Measurements from ENCODE around the gene GRIK1.

GRIK1 gene

GRCh38 chr21:29826386-29826785 is 113.4 kb downstream of the GRIK1 start:
- Histone ChIP-seq H3K27ac (replicated peaks; ENCODE audit: low read length) (no peak overlapping the region), H3K4ac (ENCODE audit: low read length) (no peak overlapping the region), H3K14ac (ENCODE audit: low read length) (no peak overlapping the region), H2AK5ac (ENCODE audit: low read depth, low read length) (no peak overlapping the region), H3K79me1 (ENCODE audit: low read depth, low read length) (no peaks in the 10 kb centered on the region), H3K9me3 (replicated peaks in 1 of 2; ENCODE audit: control insufficient read depth in 2 of 2, insufficient read depth in 1 of 2, low read depth in 1 of 2, low read length in 2 of 2) (peaks cover 0 to 3% of the 10 kb centered on the region in 2 donors), H3K4me1 (ENCODE audit: control insufficient read depth in 2 of 2, insufficient read depth in 1 of 2, low read depth in 1 of 2, low read length in 2 of 2) (peaks cover 0 to 17% of the 10 kb centered on the region in 2 donors), H4K91ac (ENCODE audit: low read depth, low read length, poor library complexity) (no peak overlapping the region), H3K23ac (ENCODE audit: low read depth, low read length, poor library complexity) (no peak overlapping the region), H2BK12ac (ENCODE audit: low read length) (no peak overlapping the region), H2BK120ac (ENCODE audit: low read depth, low read length) (no peak overlapping the region), H3K9ac (ENCODE audit: low read depth, low read length, poor library complexity) (no peak overlapping the region), H3K18ac (ENCODE audit: low read length) (no peak overlapping the region), H3K27me3 (ENCODE audit: control insufficient read depth in 3 of 3, insufficient read depth in 3 of 3, low read depth in 1 of 3, low read length in 3 of 3) (no peaks in the 10 kb centered on the region), H3K4me2 (ENCODE audit: insufficient read depth, low read length, poor library complexity, severe bottlenecking) (no peak overlapping the region), H2BK15ac (ENCODE audit: low read length) (no peak overlapping the region), H2BK5ac (ENCODE audit: low read length) (no peak overlapping the region), H3K4me3 (ENCODE audit: low read length in 2 of 2) (no peak overlapping the region), H3K36me3 (replicated peaks in 1 of 2; ENCODE audit: control insufficient read depth in 2 of 2, insufficient read depth in 2 of 2, low read length in 2 of 2) (no peaks in the 10 kb centered on the region), H4K8ac (ENCODE audit: low read depth, low read length) (no peak overlapping the region), H2AFZ (ENCODE audit: low read length) (no peak overlapping the region)
- WGBS, 2 donors (ENCODE audit: extremely low coverage in 2 of 2, insufficient read length in 2 of 2, insufficient replicate concordance in 1 of 2): no CpG with 5 or more reads among the region's 1 CpG
- no peak for DNase-seq (ENCODE audit: low spot score)

GRCh38 chr21:29825936-29826335 is 113.9 kb downstream of the GRIK1 start:
- no peak for DNase-seq (ENCODE audit: low spot score)
- Histone ChIP-seq H3K4me2 (ENCODE audit: insufficient read depth, low read length, poor library complexity, severe bottlenecking) (no peak overlapping the region), H2BK120ac (ENCODE audit: low read depth, low read length) (no peak overlapping the region), H3K4me3 (ENCODE audit: low read length in 2 of 2) (no peak overlapping the region), H3K79me1 (ENCODE audit: low read depth, low read length) (no peaks in the 10 kb centered on the region), H2AK5ac (ENCODE audit: low read depth, low read length) (no peak overlapping the region), H3K4me1 (ENCODE audit: control insufficient read depth in 2 of 2, insufficient read depth in 1 of 2, low read depth in 1 of 2, low read length in 2 of 2) (peaks cover 0 to 17% of the 10 kb centered on the region in 2 donors), H2AFZ (ENCODE audit: low read length) (no peak overlapping the region), H3K23ac (ENCODE audit: low read depth, low read length, poor library complexity) (no peak overlapping the region), H2BK5ac (ENCODE audit: low read length) (no peak overlapping the region), H3K14ac (ENCODE audit: low read length) (no peak overlapping the region), H4K8ac (ENCODE audit: low read depth, low read length) (no peak overlapping the region), H3K18ac (ENCODE audit: low read length) (no peak overlapping the region), H3K9ac (ENCODE audit: low read depth, low read length, poor library complexity) (no peak overlapping the region), H3K27ac (replicated peaks; ENCODE audit: low read length) (no peak overlapping the region), H3K27me3 (ENCODE audit: control insufficient read depth in 3 of 3, insufficient read depth in 3 of 3, low read depth in 1 of 3, low read length in 3 of 3) (no peaks in the 10 kb centered on the region), H4K91ac (ENCODE audit: low read depth, low read length, poor library complexity) (no peak overlapping the region), H2BK12ac (ENCODE audit: low read length) (no peak overlapping the region), H3K4ac (ENCODE audit: low read length) (no peak overlapping the region), H2BK15ac (ENCODE audit: low read length) (no peak overlapping the region), H3K36me3 (replicated peaks in 1 of 2; ENCODE audit: control insufficient read depth in 2 of 2, insufficient read depth in 2 of 2, low read length in 2 of 2) (no peaks in the 10 kb centered on the region), H3K9me3 (replicated peaks in 1 of 2; ENCODE audit: control insufficient read depth in 2 of 2, insufficient read depth in 1 of 2, low read depth in 1 of 2, low read length in 2 of 2) (peaks cover 0 to 3% of the 10 kb centered on the region in 2 donors)
- WGBS, 2 donors (ENCODE audit: extremely low coverage in 2 of 2, insufficient read length in 2 of 2, insufficient replicate concordance in 1 of 2): no CpG with 5 or more reads among the region's 2 CpGs

GRCh38 chr21:29825345-29825744 is 114.5 kb downstream of the GRIK1 start:
- Histone ChIP-seq H2BK12ac (ENCODE audit: low read length) (no peak overlapping the region), H3K79me1 (ENCODE audit: low read depth, low read length) (no peaks in the 10 kb centered on the region), H3K23ac (ENCODE audit: low read depth, low read length, poor library complexity) (no peak overlapping the region), H3K4me2 (ENCODE audit: insufficient read depth, low read length, poor library complexity, severe bottlenecking) (no peak overlapping the region), H2AFZ (ENCODE audit: low read length) (no peak overlapping the region), H3K9me3 (replicated peaks in 1 of 2; ENCODE audit: control insufficient read depth in 2 of 2, insufficient read depth in 1 of 2, low read depth in 1 of 2, low read length in 2 of 2) (peaks cover 0 to 3% of the 10 kb centered on the region in 2 donors), H3K14ac (ENCODE audit: low read length) (no peak overlapping the region), H4K8ac (ENCODE audit: low read depth, low read length) (no peak overlapping the region), H3K18ac (ENCODE audit: low read length) (no peak overlapping the region), H2BK15ac (ENCODE audit: low read length) (no peak overlapping the region), H3K4me1 (ENCODE audit: control insufficient read depth in 2 of 2, insufficient read depth in 1 of 2, low read depth in 1 of 2, low read length in 2 of 2) (peaks cover 0 to 17% of the 10 kb centered on the region in 2 donors), H2AK5ac (ENCODE audit: low read depth, low read length) (no peak overlapping the region), H3K4me3 (ENCODE audit: low read length in 2 of 2) (no peak overlapping the region), H3K4ac (ENCODE audit: low read length) (no peak overlapping the region), H3K36me3 (replicated peaks in 1 of 2; ENCODE audit: control insufficient read depth in 2 of 2, insufficient read depth in 2 of 2, low read length in 2 of 2) (no peaks in the 10 kb centered on the region), H2BK120ac (ENCODE audit: low read depth, low read length) (no peak overlapping the region), H4K91ac (ENCODE audit: low read depth, low read length, poor library complexity) (no peak overlapping the region), H3K27ac (replicated peaks; ENCODE audit: low read length) (no peak overlapping the region), H2BK5ac (ENCODE audit: low read length) (no peak overlapping the region), H3K9ac (ENCODE audit: low read depth, low read length, poor library complexity) (no peak overlapping the region), H3K27me3 (ENCODE audit: control insufficient read depth in 3 of 3, insufficient read depth in 3 of 3, low read depth in 1 of 3, low read length in 3 of 3) (no peaks in the 10 kb centered on the region)
- DNase-seq (ENCODE audit: low spot score): no peak

- no peak for DNase-seq (ENCODE audit: low spot score)
- no peak overlapping the region for H2BK15ac ChIP-seq (ENCODE audit: low read length)
- H4K8ac ChIP-seq (ENCODE audit: low read depth, low read length): no peak overlapping the region
- no peak overlapping the region for H2AFZ ChIP-seq (ENCODE audit: low read length)
- no peaks in the 10 kb centered on the region for H3K79me1 ChIP-seq (ENCODE audit: low read depth, low read length)
- H3K9me3 ChIP-seq (replicated peaks in 1 of 2; ENCODE audit: control insufficient read depth in 2 of 2, insufficient read depth in 1 of 2, low read depth in 1 of 2, low read length in 2 of 2): no peaks in the 10 kb centered on the region
- no peak overlapping the region for H3K4ac ChIP-seq (ENCODE audit: low read length)
- no peaks in the 10 kb centered on the region for H3K27me3 ChIP-seq (ENCODE audit: control insufficient read depth in 3 of 3, insufficient read depth in 3 of 3, low read depth in 1 of 3, low read length in 3 of 3)
- no peak overlapping the region for H3K27ac ChIP-seq (replicated peaks; ENCODE audit: low read length)
- H2BK12ac ChIP-seq (ENCODE audit: low read length): no peak overlapping the region
- no peak overlapping the region for H3K18ac ChIP-seq (ENCODE audit: low read length)
- H2AK5ac ChIP-seq (ENCODE audit: low read depth, low read length): no peak overlapping the region
- no peak overlapping the region for H3K4me3 ChIP-seq (ENCODE audit: low read length in 2 of 2)
- H4K91ac ChIP-seq (ENCODE audit: low read depth, low read length, poor library complexity): no peak overlapping the region
- no peak overlapping the region for H2BK5ac ChIP-seq (ENCODE audit: low read length)
- H3K4me1 ChIP-seq (ENCODE audit: control insufficient read depth in 2 of 2, insufficient read depth in 1 of 2, low read depth in 1 of 2, low read length in 2 of 2): peaks cover 0 to 24% of the 10 kb centered on the region in 2 donors
- no peak overlapping the region for H3K9ac ChIP-seq (ENCODE audit: low read depth, low read length, poor library complexity)
- no peak overlapping the region for H3K23ac ChIP-seq (ENCODE audit: low read depth, low read length, poor library complexity)
- H3K36me3 ChIP-seq (replicated peaks in 1 of 2; ENCODE audit: control insufficient read depth in 2 of 2, insufficient read depth in 2 of 2, low read length in 2 of 2): no peaks in the 10 kb centered on the region
- H3K14ac ChIP-seq (ENCODE audit: low read length): no peak overlapping the region
- no peak overlapping the region for H3K4me2 ChIP-seq (ENCODE audit: insufficient read depth, low read length, poor library complexity, severe bottlenecking)
- no peak overlapping the region for H2BK120ac ChIP-seq (ENCODE audit: low read depth, low read length)
Observed at GRCh38 chr21:29822064-29822463, 117.7 kb downstream of the GRIK1 start.

All from neuronal stem cell (in vitro differentiated cells).